NCI-H146 treated with DMSO at 0.1 percent for 48 hours (cell line): Measurements from ENCODE around the gene RHEB.

Source experiments
- DNase-seq: peaks from one replicate; lab custom pipeline; 2025; ENCODE audit not compliant: unreplicated experiment; lab: John Stamatoyannopoulos, UW

Gene RHEB

GRCh38 chr7:151420144-151420543 is 99.6 kb downstream of the RHEB start:
- DNase-seq: no peak

GRCh38 chr7:151416941-151417315 is 102.8 kb downstream of the RHEB start:
- DNase-seq: no peak

GRCh38 chr7:151416112-151416940 is 103.4 kb downstream of the RHEB start:
- DNase-seq: no peak
